ENCODE data around the gene PTPRD.

The PTPRD gene

GRCh38 chr9:8649807-8650206 is 1963.0 kb downstream of the PTPRD start:
- no peak for DNase-seq

DNA sequence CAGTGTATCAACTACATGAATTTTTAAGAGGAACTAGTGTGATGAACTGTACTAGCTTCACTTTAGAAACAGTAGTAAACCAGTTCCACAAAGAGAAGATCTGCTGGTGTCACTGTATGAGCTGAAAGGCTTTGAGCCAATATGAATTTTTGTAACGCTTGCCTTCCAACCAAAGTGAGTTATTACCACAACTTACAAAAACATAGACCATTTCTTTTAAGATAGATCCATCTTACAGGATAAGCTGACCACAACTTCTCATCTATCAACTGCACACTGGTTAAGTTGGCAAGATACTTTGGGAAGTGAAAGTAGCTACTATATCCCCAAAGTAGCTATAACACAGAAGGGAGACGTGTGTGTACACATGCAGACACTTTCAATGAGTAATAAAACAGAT is 1963.6 kb downstream of the PTPRD start:
- peak in 1 of 2 donors; percentile 0 for DNase-seq

DNA sequence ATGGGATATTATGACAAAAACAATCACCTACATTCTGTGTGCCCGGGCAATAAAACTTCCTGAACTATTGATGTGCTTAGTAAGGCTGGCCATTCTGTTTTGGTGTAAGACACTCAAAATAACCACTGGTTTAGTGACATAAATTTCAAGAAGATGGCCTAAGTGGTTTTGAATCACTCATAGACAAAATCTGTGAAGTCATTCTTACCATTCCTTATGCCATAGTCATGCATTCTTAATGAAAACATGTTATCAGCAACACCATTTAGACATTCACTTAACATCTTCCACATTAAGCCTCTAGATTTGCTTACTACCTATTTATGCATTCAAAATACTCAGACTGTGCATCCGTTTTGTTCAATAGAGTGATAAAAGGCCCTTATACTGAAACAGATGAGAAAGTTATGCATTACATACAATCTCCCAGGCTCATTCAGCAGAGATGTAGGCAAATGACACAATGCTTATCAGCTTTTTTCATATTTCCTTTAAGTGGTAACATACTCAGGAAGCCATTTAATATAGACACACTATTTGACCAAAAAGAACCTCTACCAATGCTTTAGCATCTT is 1964.4 kb downstream of the PTPRD start:
- no peak for DNase-seq

- DNase-seq, result no peak
Observed at GRCh38 chr9:8647824-8648223, 1965.0 kb downstream of the PTPRD start.

DNA sequence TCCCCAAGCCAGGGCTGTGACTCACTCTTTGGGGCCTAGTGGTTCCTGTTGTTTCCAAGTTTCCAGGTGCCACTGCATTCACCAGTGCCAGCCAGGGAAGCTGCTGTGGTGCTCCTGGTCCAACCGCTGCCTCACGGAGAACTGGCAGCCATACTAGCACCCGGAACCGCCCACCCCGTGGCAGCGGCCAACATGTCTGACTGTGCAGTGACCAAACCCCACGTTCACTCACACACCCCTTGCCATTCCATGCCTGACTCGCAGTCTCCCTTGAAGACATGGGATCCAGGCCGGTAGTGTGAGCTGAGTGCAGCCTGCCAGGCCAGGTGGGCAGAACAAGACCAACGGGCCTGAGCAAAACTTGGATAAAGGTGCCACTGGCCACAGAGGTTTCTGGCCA is 1968.2 kb downstream of the PTPRD start:
- DNase-seq, result no peak

DNA sequence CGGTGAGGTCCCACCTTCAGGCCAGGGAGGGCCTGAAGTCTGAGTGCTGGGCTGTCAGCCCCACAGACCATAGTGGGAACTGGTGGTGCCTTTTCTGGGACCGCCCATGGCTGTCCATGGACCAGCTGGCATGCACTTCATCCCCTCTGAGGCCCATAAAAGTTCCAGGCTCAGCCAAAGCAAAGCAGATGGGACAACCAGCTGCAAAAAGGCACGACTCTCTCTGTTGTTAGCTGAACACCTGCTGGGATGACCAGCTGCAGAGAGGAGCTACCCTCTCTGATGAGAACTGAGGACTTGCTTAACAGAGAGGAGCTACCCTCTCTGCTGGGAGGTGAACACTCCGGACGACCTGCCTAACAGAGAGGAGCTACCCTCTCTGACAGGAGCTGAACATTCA is 1968.9 kb downstream of the PTPRD start:
- no peak for DNase-seq

DNA sequence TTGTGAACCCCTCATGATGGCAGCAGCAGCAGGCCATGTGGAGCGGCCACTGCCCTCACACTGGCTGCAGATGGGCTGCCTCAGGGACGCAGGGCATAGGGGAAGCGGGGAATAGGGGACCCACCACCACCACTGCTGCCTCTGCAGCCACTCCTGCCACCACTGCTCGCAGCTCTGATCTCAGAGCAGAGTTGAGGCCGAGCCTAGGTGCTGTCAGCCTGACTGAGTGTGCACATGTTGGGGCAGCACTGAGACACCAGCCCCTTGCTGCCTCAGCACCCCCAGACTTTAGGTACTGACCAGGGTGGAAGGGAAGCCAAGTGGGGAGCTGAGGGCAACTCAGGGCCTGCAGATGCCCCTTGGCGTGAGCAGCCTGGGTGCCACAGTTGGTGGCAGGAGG is 1969.3 kb downstream of the PTPRD start:
- DNase-seq, result no peak

DNA sequence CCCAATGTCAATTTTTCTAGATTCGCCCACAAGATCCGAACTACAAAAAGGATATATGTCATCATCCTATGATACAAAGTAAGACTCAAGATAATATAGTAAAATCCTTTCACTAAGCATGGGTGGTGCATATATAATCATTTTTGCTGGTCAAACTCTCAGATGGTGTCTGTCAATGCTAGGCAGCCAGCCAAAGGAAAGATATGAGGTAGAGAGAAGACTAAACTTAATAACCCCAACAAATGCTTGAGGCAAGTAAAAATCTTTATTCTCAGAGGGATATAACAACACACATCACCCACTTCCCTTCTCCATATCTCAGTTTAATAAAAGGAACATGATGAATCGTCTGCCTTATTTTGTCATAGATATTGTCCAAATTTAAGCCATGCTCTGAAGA is 1972.0 kb downstream of the PTPRD start:
- no peak for DNase-seq

GRCh38 chr9:8637626-8638025 is 1975.2 kb downstream of the PTPRD start:
- DNase-seq, result no peak

GRCh38 chr9:8633784-8634183 is 1979.0 kb downstream of the PTPRD start:
- no peak for DNase-seq

DNA sequence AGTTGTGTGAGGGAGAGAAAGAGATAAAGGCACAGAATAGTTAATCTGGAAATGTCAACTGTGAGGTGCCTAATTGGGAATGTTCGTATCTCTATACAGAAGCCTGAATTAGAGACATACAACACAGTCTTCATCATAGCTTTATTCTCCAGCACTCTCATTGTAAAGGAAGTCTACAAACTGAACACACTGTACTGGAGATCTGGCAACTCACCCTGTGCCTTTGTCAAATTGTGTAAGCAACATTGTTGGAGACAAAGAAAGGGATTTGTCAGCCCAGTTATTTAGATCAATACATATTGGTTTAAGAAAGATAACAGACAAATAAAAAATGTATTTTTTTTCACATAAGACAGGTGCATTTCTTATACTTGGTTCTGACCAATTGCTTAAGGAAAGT is 1980.3 kb downstream of the PTPRD start:
- no peak for DNase-seq

- no peak for DNase-seq
Observed at GRCh38 chr9:8628791-8629190, 1984.0 kb downstream of the PTPRD start.

- DNase-seq, result no peak
Observed at GRCh38 chr9:8627976-8628679, 1984.7 kb downstream of the PTPRD start.

DNA sequence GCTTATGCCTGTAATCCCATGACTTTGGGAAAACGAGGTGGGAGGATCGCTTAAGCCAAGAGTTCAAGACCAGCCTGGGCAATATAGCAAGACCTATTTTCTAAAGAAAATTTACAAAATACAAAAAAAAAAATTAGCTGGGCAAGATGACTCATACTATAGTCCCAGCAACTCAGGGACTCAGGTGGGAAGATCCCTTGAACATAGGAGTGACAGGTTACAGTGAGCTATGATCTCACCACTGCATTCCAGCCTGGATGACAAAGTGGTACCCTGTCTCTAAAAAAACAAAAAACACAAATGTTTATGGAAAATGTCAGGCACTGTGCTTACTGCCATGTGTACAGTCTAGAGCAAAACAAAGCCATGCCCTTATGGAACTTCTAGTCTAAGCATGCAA is 1989.9 kb downstream of the PTPRD start:
- DNase-seq, result no peak

DNA sequence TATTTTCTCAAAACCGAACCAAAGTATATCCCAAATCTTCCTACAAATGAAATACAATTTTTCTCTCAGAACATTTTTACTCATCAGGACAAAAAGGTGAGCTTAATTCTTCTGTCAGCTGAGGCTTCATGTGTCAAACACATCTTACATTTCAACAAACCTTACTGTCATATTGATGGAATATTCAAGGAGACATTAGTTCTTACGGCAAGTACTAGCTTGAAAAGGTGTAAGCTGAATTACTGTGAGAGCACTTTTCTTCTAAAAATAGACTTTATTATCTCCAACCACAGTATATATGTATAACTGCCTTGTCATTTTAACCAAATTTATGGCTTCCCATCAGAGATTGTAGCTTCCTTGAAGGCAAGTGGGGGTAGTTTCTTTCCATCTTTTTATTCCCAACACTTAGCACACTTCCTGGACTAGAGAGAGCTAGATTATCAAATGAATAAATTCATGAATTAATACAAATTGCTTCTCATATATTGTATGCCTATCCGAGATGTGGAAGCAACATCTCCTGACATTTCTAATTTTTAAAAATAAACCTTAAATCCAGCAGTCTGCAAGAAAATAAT is 1990.5 kb downstream of the PTPRD start:
- DNase-seq, result no peak

DNA sequence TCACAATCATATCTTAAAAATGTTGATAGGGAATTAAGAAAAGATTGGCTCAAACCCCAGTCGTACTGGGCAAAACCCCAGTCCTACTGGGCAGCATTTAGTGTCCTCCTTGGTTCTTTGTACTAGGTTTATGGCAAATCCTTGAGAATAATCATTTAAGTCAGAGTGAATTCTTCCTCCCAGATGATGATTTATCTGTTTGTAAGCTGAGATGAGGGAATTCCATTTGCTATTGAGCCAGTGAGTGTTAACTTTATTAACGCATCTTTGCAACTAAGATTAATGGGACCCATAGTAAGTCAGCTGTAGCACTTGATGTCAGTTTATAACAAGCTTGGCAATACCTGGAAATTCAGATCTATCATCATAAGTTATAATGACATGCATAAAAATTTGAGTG is 1991.4 kb downstream of the PTPRD start:
- DNase-seq, result no peak

GRCh38 chr9:8616414-8616813 is 1996.4 kb downstream of the PTPRD start:
- no peak for DNase-seq

DNA sequence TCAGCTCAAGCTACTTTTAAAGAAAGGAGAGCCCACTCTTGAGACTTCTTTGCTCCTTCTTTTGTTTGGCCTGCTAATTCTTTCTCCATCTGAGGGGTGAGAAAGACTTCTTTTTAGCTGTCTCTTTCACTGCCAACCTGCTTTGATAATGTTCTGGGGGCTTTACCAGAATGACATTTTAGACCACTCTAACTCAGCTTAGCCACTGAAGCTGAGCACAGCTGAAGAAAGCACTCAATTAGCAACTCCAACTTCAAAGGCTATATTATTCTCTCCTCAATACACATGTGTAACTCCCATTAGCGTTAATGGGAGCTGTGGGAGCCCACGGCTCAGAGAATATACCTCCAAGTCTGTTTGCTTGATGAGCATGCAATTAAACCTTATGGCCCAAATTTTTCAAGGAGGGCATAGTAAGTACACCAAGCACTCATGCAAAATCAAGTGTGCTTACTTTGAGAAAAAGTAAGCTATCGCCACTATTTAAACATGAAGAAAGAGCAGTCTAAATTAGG is 1997.8 kb downstream of the PTPRD start:
- no peak for DNase-seq

GRCh38 chr9:8613346-8613825 is 1999.4 kb downstream of the PTPRD start:
- DNase-seq, result no peak

- DNase-seq, result no peak
Observed at GRCh38 chr9:8611153-8611552, 2001.6 kb downstream of the PTPRD start.

- DNase-seq, result no peak
Observed at GRCh38 chr9:8610256-8610655, 2002.5 kb downstream of the PTPRD start.

DNA sequence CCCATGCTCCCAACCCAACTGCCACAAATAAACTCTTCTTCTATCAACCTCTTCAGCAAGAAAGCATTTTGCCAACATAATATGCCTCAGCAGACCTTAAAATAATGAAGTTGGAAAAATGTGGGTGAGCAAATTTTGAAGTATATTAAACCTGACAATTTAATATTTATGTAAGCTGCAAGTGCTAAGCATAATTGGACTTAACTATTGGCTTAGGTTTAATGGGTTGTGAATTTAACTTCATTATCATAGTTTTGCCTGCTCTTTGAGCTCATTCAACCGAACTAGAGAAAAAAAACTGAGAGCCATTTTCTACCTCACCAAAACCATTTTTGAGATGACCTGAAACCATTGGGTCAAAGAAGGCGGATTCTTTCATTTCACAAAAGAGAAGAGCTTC is 2007.7 kb downstream of the PTPRD start:
- DNase-seq, result no peak

DNA sequence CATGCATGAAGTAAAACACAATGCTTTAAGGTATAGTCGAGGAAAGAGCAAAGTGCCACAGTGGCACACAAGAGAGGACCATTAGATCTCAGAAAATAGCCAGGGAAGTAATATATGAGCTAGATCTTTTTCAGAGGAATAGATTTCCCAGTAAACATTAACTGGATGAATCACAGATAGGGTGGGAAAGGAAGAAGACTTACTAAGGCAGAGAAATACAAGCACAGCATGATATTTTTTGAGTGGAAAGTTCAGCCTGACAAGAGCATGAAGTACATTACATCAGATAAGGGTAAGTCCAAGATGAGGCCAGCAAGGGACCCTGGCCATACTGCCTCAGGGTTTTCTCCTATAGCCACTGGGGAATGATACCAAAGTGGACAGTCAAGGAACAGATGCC is 2008.6 kb downstream of the PTPRD start:
- no peak for DNase-seq

DNA sequence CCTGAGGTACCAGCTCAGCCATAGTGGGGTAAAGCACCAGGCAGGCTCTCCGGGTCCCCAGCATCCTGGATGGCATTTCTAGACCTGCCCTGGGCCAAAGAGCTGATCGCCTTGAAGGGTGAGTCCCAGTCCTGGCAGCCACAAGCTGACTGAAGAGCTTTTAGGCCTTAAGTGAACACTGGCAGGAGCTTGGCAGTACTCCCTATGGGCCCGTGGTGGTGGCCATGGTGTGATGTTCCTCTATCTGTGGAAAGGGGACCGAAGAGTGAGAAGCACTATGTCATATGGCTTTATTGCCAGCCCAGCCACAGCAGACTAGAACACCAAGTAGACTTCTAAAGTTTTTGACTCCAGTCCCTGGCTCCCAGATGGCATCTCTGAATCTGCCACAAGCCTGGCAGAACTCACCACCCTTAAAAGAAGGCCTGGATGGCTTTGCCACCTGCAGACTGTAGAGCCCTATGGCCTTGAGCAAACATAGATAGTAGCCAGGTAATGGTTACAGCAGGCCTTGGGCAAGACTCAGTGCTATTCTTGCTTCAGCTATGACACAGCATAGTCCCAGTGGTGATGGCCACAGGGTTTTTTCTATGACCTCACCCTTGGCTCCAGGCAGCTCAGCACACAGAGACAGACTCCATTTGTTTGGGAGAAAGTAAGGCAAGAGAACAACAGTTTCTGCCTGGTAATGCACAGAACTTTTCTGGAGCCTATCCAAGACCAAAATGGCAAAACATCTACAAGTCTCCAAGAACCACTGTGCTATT is 2011.7 kb downstream of the PTPRD start:
- DNase-seq, result no peak

Measured in CD4-positive, alpha-beta T cell treated with Interferon alpha-2 for 1 hour (primary cell).